ENCODE results near the gene TSPAN3.

TSPAN3 gene

GRCh38 chr15:77048135-77048876 is 22.6 kb downstream of the TSPAN3 start:
- DNase-seq: no peak

GRCh38 chr15:77046704-77047412 is 24.1 kb downstream of the TSPAN3 start:
- DNase-seq: no peak

GRCh38 chr15:77045985-77046384 is 24.9 kb downstream of the TSPAN3 start:
- DNase-seq: no peak

GRCh38 chr15:77044228-77045042 is 26.5 kb downstream of the TSPAN3 start:
- DNase-seq: no peak

- DNase-seq: no peak
These were observed 27.7 kb downstream of the TSPAN3 start for GRCh38 chr15:77042955-77043920.

GRCh38 chr15:77042245-77042919 is 28.5 kb downstream of the TSPAN3 start:
- no peak for DNase-seq

- DNase-seq: no peak
These were observed 30.2 kb downstream of the TSPAN3 start for GRCh38 chr15:77040673-77041072.

- DNase-seq: no peak
These were observed 31.1 kb downstream of the TSPAN3 start for GRCh38 chr15:77039848-77040247.

- no peak for DNase-seq
These were observed 31.7 kb downstream of the TSPAN3 start for GRCh38 chr15:77039217-77039533.

GRCh38 chr15:77038312-77039216 is 32.3 kb downstream of the TSPAN3 start:
- no peak for DNase-seq

- DNase-seq: no peak
These were observed 33.3 kb downstream of the TSPAN3 start for GRCh38 chr15:77037388-77038209.

GRCh38 chr15:77036537-77037387 is 34.1 kb downstream of the TSPAN3 start:
- no peak for DNase-seq

- DNase-seq: no peak
These were observed 34.9 kb downstream of the TSPAN3 start for GRCh38 chr15:77035999-77036471.

GRCh38 chr15:77035584-77035983 is 35.3 kb downstream of the TSPAN3 start:
- no peak for DNase-seq

GRCh38 chr15:77034695-77035489 is 36.0 kb downstream of the TSPAN3 start:
- DNase-seq: no peak

GRCh38 chr15:77033729-77034671 is 36.9 kb downstream of the TSPAN3 start:
- DNase-seq: no peak

GRCh38 chr15:77033417-77033728 is 37.5 kb downstream of the TSPAN3 start:
- no peak for DNase-seq
